HepG2 (cell line): ENCODE data around the gene FAM83C. TPM values are rescaled to one million over a fixed set of nuclear protein-coding genes. Genes with fewer than 3 reads are reported as not detected.
A peak's percentile ranks its signal among the peaks of the same experiment; 100 is the strongest.

Experiments
- ATAC-seq: fragments of 200-7000 bp; cut with Tn5 transposase; 3 replicates; pipeline ENCODE4 v1.9.1; 2020; ENCODE audit warnings: mild to moderate bottlenecking, moderate library complexity
- BruUV-seq: library from RNA; stranded (reverse); fragments of 400-500 nt; replicated peaks from 2 replicates; lab custom pipeline; 2021; lab: Mats Ljungman, UMichigan
- CTCF ChIA-PET: fragments of 300-600 bp; formaldehyde crosslinking; extraction: SDS; loops from one replicate; lab custom pipeline; 2021; ENCODE audit warnings: low total read pairs, inconsistent platforms, low intra/inter-chr PET ratio; lab: Yijun Ruan, JAX
- POLR2A ChIA-PET: fragments of 350-600 bp; sonication (Branson Sonifier 250); formaldehyde crosslinking; loops from one replicate; lab custom pipeline; 2020; ENCODE audit warnings: antibody characterized with exemption, inconsistent platforms; lab: Yijun Ruan, JAX
- DNase-seq: peaks from one replicate; pipeline ENCODE4 v3.0.0-alpha.2; 2015; ENCODE audit warnings: low spot score
- FAIRE-seq: peaks from 3 replicates; lab custom pipeline; 2011; peaks lifted over from hg19 to GRCh38; lab: Jason Lieb, UNC
- H2AFZ ChIP-seq: one replicate; pipeline ENCODE4 v1.6.1; 2011; ENCODE audit warnings: low read length, inconsistent platforms
- H3K27ac ChIP-seq: fragments of 300-600 bp; 3 replicates; pipeline ENCODE4 v1.8.0; 2011; ENCODE audit warnings: mixed run types, mild to moderate bottlenecking, mixed read lengths, low read length, inconsistent platforms; ENCODE audit not compliant: insufficient read depth; ENCODE audit errors: extremely low read length
- H3K27me3 ChIP-seq, 2 experiments: fragments of 200-600 bp in 1 of 2; 2 replicates in 1 of 2; 3 replicates in 1 of 2; pipeline versions ENCODE4 v1.6.0 to v1.8.0; 2011; ENCODE audit warnings: low read length in 2 of 2, mild to moderate bottlenecking in 2 of 2, moderate library complexity in 2 of 2, inconsistent platforms in 1 of 2; ENCODE audit not compliant: insufficient read depth in 2 of 2, control insufficient read depth in 1 of 2
- H3K36me3 ChIP-seq, 2 experiments: fragments of 200-600 bp in 1 of 2; replicated peaks in 1 of 2; 2 replicates in 1 of 2; 3 replicates in 1 of 2; pipeline versions ENCODE4 v1.5.1 to v1.8.0; 2011; ENCODE audit warnings: low read length in 2 of 2, inconsistent platforms in 1 of 2; ENCODE audit not compliant: insufficient read depth in 2 of 2, control insufficient read depth in 1 of 2
- H3K4me1 ChIP-seq: 2 replicates; pipeline ENCODE4 v1.5.1; 2012; ENCODE audit warnings: low read length, inconsistent platforms; ENCODE audit not compliant: insufficient read depth
- H3K4me2 ChIP-seq: 2 replicates; pipeline ENCODE4 v1.6.0; 2011; ENCODE audit warnings: low read depth, low read length, inconsistent platforms
- H3K4me3 ChIP-seq, 3 experiments: fragments of 200-600 bp in 1 of 3; sonication (generic), shearing (Covaris generic) in 1 of 3; replicated peaks in 1 of 3; 2 replicates each; pipeline ENCODE4 v1.5.1; 2011 to 2016; ENCODE audit warnings: low read length in 3 of 3, inconsistent platforms in 2 of 3, low read depth in 2 of 3, mild to moderate bottlenecking in 2 of 3, control low read depth in 1 of 3, mixed read lengths in 1 of 3; ENCODE audit not compliant: insufficient read depth in 1 of 3
- H3K79me2 ChIP-seq: one replicate; pipeline ENCODE4 v1.6.1; 2011; ENCODE audit warnings: low read length, inconsistent platforms; ENCODE audit not compliant: insufficient read depth
- H3K9ac ChIP-seq: 2 replicates; pipeline ENCODE4 v1.6.0; 2011; ENCODE audit warnings: mild to moderate bottlenecking, low read depth, low read length, inconsistent platforms; ENCODE audit not compliant: insufficient read depth
- H3K9me3 ChIP-seq: 2 replicates; pipeline ENCODE4 v1.5.1; 2012; ENCODE audit warnings: mild to moderate bottlenecking, low read length
- H4K20me1 ChIP-seq: 2 replicates; pipeline ENCODE4 v1.6.0; 2011; ENCODE audit warnings: inconsistent platforms, mild to moderate bottlenecking, low read length, moderate library complexity; ENCODE audit not compliant: insufficient read depth
- FOXA1 ChIP-seq, 2 experiments: fragments of 450-650 bp in 1 of 2; sonication (generic) in 1 of 2; formaldehyde crosslinking in 1 of 2; IDR thresholded peaks; 2 replicates each; pipeline versions ENCODE4 v1.4.0 to v1.6.1; 2016 to 2020; ENCODE audit warnings: missing genetic modification reagents in 1 of 2
- RNF2 ChIP-seq: fragments of 450-650 bp; conservative IDR thresholded peaks from 2 replicates; pipeline ENCODE4 v1.6.1; 2016; ENCODE audit warnings: low read depth
- WGBS: methylation state at CpG from one replicate; pipeline ENCODE4 v1.1.6; 2017; ENCODE audit warnings: low lambda C conversion rate; 5-methylcytosine and 5-hydroxymethylcytosine counted together
- in situ Hi-C: cut with HindIII; loops from 2 replicates; pipeline ENCODE4 v1.10.0; 2017; ENCODE audit warnings: low pct_unique_long_range_greater_than_20kb; ENCODE audit not compliant: extremely low pct_ligation_motif_present
- intact Hi-C: fragments of 100-400 bp; cut with micrococcal nuclease; formaldehyde crosslinking; loops from one replicate; pipeline ENCODE4 v1.10.0; 2022; ENCODE audit not compliant: unreplicated experiment
- polyA plus RNA-seq, 8 experiments: library from polyadenylated mRNA; depleted of rRNA in 3 of 8; stranded (reverse) in 7 of 8; unstranded in 1 of 8; fragments of >200 nt; fragmentation: Illumina TruSeq in 4 of 8; extraction: Trizol in 4 of 8; gene quantifications; 2 replicates each; pipeline versions ENCODE4 v1.2.1 to v1.2.3, GENCODE V29; 2011 to 2016; ENCODE audit warnings: low read depth in 4 of 8, missing spikeins in 1 of 8, mixed read lengths in 1 of 8; ENCODE audit not compliant: insufficient read depth in 1 of 8
- total RNA-seq, 5 experiments: library from RNA; depleted of rRNA; stranded (reverse); fragments of >200 nt; fragmentation: Illumina TruSeq; extraction: Trizol; gene quantifications; 2 replicates each; pipeline ENCODE4 v1.2.3, GENCODE V29; 2016; ENCODE audit warnings: low read depth in 1 of 5
- TF ChIP-seq, protein P1 (sequence below): sonication (generic); formaldehyde crosslinking; IDR thresholded peaks from 2 replicates; pipeline ENCODE4 v1.8.1; 2023; ENCODE audit warnings: missing genetic modification reagents, inconsistent platforms, borderline replicate concordance

FAM83C gene
- total and polyA plus RNA-seq, 2 of the 13 experiments (the other 11 are each of a cell fraction or from before 2014, with no cell fraction given): 0.04 TPM; not detected in 1

DNA sequence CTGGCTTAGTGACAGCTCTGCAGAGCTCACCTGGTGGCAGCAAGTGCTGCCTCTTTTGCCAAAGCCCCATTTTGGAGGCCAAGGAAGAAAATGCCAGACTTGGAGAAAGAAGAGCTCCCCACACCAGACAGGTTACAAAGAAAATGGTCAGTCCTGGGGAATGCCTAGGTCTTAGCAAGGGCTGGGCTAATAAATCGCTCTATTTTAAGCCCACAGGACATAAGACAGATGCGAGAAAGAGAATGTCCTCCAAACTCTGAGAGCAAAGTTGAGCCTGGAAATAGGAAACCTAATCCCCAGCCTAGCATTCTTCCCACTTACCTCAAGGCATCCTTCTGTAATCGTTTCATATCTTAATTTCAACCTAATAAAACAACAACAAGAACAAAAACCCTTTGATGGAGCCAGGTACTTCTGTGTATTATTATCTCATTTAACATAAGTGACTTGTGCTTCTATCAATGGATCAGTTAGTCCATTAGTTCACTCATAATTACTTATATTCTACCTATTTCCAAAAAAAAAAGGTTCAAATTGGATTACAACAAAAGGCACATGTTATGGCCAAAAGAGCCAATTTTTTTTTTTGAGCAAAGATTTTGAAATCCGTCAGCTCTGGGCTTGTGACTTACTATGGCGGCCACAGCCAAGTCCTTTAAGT is 40.4 kb upstream of the FAM83C start:
- Histone ChIP-seq H3K27ac (no peak overlapping the region), H3K4me2 (no peak overlapping the region), H2AFZ (no peak overlapping the region), H3K9ac (no peak overlapping the region), H3K4me1 (peaks cover 33% of the 10 kb centered on the region), H3K4me3 (no peak overlapping the region), H3K27me3 (no peaks in the 10 kb centered on the region), H3K9me3 (no peaks in the 10 kb centered on the region), H4K20me1 (no peaks in the 10 kb centered on the region), H3K36me3 (peaks cover 6% of the 10 kb centered on the region in 2 experiments; a peak in 4 of 5 replicates), H3K79me2 (no peaks in the 10 kb centered on the region)
- in situ Hi-C loops: loop anchor here (5.0 kb wide), 1 partner anchor 35 kb away; no protein-coding TSS in a partner anchor
- DNase-seq (no peak), ATAC-seq (no peak), FAIRE-seq (no peak)
- POLR2A ChIA-PET: no interaction called here
- 98% methylated on average over 5 of the region's 5 CpGs for WGBS
- intact Hi-C loops: no loop called here
- BruUV-seq: no TSS peak
- TF ChIP-seq FOXA1 (IDR thresholded peaks at IDR 0.05) (no peak), FOXA1 (CRISPR knock-in tag; IDR thresholded peaks at IDR 0.05) (no peak), RNF2 (no peak)
- TF ChIP-seq, protein P1, sequence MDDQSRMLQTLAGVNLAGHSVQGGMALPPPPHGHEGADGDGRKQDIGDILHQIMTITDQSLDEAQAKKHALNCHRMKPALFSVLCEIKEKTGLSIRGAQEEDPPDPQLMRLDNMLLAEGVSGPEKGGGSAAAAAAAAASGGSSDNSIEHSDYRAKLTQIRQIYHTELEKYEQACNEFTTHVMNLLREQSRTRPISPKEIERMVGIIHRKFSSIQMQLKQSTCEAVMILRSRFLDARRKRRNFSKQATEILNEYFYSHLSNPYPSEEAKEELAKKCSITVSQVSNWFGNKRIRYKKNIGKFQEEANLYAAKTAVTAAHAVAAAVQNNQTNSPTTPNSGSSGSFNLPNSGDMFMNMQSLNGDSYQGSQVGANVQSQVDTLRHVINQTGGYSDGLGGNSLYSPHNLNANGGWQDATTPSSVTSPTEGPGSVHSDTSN (CRISPR knock-in tag): 0 out of 2 replicates have a peak, but pooled peaks have one; percentile 18
- CTCF ChIA-PET: interaction anchor here (6.9 kb wide), 1 partner anchor 28 kb away, joined by 204 read pairs; no protein-coding TSS in a partner anchor
